GM18511 (cell line): ENCODE data around the gene TBC1D22A.

ENCODE experiments used
- ATAC-seq: cut with Tn5 transposase; IDR thresholded peaks from one replicate; pipeline ENCODE4 v1.9.1; 2021; ENCODE audit warnings: mild to moderate bottlenecking, moderate library complexity; ENCODE audit not compliant: unreplicated experiment

The TBC1D22A gene

DNA sequence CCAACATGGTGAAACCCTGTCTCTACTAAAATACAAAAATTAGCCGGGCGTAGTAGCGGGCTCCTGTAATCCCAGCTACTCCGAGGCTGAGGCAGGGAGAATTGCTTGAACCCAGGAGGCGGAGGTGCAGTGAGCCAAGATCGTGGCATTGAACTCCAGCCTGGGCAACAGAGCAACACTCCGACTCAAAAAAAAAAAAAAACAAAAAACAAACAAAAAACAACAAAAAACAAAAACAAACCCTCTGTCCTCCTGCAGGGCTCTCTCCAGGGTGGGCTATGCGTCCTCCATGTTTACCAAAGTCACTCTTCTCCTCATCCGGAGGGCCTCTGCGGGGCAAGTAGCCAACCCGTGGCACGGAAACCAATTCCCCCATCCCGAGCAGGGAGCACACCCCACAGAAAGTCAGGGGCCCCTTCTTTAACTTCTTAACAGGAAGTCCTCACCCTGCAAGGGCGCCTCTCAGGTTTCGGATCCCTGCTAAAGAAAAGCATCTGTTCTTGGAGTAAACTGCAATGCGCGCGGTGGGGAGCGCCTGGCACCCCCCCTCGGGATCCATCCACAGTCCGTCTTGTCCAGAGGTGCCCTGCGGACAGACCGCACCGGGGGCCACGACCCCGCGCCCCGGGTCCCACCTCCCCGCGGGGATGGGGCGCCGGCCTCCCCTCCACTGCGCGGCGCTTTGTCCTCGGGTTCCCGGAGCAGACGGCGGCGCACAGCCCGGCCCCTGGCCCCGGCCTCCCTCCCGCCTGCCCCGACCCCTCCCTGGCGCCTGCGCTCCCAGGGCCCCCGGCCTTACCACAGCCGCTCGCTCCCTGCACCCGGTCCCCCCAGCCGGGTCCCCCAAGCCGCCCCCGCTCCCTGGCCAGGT, 25.1 kb upstream of the TBC1D22A start:
- ATAC-seq, result peak; percentile 39

DNA sequence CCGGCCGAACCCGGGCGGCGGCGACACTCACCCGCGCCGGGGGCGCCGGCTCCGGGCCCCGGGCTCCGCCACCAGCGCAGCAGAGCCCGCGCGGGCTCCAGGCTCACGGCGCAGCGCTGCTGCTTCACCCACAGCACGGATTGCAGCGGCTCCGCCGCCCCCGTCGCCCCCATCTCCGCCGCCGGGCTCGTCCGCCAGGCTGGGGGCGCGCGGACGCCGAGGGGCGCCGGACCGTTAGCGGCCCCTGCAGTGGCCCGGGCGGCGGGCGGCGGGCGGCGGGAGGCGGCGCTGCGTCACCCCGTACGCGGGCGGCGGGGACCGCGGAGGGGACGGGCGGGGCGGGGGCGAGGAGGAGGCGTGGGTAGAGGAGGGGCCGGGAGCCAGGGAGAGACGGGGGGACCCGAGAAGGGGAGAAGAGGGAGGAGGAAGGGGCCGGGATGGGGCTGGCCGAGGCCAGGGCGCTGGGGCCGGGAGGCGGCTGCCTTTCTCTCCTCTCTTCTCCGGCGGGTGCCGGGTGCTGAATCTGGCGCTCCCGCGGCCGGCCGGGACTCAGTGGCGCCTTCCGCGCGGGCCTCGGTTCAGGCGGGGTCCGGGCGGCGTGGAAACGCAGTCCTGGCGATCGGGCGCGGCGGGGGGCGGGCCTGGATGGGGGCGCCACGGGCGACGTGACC, 24.3 kb upstream of the TBC1D22A start, which contains the start of gene CERK:
CERK (minus strand) TSS at position 277 of the 671 bp plus-strand sequence; CDS start at position 173, 104 bp downstream.
- ATAC-seq, result peak; percentile 57

DNA sequence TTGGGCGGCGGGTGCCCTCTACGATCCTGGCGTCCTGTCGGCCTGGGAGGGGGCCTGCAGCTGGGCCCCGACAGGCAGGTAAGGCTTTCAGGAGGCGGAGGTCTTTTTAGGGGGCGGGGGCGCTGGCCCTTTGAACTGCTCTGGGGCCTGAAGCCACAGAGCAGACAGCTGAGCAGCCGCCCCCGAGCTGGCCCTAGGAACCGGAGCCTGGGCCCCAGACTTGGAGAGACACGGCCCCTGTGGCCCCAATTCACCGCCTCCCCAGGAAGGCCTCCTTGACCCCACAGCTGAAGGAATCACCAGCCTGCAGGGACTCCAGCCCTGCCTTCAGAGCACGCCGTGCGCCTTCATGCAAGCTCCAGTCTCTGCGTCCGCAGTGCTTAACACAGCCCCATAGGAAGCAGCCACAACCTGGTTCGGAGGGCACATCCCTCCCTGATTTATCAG, 23.8 kb upstream of the TBC1D22A start:
- ATAC-seq, result no peak

DNA sequence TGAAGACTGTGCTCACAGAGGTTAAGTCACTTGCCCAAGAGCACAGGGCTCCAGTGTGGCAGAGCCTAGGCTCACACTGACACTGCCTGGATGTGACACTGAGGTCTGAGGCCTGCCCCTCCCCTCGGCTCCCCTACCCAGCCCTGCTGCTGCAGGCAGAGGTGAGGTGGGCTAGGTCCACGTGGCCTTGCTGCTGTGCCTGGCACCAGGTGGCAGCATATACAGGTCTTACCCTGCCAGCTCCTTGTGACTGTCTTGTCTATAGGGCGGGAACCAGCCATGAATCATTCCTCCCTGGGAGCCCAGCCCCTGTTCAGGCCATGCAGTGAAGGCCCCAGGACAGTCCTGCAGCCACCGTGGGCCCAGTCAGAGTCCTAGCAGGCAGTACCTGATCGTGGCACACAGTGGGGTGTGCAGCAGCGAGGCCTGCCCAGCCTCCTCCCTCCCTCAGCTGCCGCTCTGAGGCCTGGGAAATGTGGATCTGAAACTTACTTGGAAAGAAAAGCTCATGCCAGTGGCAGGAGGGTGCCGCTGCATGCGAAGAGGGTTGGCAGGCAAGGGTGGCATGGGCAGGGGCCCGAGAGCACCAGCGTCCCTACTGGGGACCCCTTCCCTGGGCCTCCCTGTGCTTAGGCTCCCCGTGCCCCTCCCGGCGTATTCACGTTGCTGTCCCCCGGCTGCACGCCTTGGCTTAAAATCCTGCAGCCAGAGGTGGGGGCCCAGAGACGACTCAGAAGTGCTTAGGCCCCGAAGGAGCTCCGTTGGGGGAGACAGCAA, 23.2 kb upstream of the TBC1D22A start:
- ATAC-seq, result peak; percentile 40

DNA sequence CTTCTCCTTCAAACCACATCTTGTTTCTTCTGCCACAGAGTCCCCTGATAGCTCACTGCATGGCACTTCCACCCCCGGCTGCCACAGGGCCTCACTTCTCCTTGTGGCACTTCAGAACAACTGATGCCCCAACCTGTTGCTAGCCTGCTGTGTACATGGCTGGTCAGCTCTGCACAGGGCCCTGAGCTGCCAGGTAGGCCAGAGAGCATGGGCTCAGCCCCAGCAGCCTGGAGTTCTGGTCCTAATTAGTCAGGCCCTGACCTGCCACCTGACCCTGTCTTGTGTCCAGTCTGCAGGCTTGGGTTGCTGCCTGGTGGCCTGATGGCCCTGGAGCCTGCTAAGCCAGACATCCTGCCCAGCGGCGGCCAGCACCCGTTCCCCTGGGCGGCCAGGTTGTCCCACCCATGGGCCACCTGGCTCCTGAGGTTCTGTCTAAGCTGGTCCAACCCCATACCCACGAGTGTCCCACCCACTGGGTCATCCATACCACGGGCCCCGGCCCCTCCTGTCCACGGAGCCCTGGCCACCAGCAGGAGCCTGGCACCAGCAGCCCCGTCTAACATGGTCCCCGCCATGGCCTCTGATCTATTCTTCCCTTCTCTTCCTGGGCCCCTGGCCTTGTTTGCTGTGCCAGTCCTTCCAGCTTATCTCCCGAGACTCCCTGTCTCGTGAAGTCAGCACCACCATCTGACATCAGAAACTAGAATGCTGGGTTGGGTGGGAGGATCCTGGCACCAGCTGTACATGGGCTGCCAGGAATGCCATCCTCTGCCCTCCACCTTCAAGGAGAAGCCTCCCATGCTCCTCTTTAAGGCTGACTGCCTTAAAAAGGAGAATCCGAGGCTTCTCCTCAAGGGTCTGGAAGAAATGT, 21.3 kb upstream of the TBC1D22A start:
- ATAC-seq, result no peak

DNA sequence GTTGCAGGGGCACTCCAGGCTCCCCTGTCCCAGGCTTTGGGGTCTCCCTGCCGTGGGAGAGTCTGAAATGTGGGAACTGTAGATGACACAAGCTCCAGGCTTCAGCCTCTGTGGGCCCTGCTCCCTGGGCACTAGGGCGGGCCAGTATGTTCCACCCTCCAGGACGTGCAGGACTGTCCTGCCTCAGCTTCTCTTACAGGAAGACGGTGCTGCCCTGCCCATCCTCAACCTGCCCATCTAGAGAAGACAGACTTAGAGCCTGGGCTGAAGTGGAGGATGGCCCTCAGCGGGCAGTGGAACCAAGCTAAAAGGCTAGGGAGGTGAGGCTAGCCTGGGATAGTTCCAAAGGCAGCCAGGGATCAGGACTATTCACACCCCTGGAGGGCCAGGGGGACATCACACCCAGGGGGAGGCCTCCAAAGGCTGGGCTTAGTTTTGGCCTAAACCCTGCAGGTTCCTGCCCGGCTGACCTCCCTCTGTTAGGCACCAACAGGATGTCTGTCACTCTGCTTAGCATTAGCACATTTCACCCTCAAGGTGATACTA, 20.4 kb upstream of the TBC1D22A start:
- no peak for ATAC-seq

DNA sequence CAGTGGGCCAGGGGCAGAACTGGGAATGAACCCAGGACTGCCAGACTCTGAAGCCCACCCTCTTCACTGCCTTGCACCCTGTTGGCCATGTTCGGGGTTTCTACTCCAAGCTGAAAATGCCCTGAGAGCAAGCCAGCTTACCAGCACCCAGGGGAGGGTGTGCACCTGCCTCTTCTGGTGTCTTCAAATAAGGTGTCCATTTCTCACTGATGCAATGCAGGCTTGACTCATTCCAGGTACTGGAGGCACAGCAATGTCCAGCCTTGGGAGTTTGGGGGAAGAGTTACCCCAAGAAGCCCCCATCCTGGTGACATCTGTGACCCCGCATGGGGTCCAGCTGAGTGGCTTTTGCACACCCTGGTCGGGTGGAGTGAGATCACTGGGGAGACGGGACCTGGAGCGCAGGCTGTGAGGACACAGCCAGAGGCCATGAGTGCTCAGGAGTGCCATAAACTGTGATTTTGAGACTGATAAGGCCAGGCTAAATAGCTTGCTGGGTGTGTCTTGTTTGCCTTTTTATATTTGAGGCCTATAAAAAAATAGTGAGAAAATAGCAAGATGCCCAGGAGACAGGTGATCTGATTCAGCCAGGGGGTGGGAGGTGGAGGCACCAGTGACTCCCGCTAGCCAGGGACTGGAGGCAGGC, 19.8 kb upstream of the TBC1D22A start:
- ATAC-seq, result no peak

DNA sequence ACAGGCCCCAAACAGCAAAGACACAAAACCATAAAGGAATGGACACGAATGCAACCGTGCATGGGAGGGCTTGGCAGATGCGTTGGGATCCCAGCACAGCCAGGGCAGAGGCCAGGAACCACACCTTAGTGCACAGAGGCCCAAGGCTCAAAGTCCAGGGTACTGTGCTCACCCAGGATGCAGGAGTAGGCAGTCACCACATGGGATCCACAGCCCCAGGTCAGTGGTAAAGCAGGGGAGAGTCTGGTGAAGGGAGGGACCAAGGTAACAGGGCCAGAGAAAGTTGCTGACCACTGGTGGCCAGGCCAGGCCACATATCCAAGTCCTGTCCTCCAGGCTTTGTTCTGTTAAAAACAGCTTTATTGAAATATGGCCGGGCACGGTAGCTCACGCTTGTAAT, 17.9 kb upstream of the TBC1D22A start:
- ATAC-seq, result no peak

DNA sequence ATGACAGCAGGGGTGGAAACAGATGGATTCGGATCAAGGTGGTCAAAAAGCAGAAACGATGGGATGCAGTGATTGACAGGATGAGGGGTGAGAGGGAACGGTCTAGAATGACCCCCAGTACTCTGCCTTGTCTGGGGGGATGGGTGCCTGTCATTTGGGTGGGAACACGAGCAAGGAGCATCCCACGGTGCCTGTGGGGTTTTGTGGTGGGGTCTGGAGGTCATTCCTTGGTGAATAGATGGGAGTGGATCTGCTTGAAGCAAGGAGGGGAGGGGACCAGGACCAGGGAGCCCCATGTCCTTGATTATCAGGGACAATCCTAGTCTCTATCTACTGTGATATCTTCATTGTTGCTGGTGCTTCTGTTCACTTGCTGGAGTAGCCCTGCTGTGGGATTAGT, 16.3 kb upstream of the TBC1D22A start:
- ATAC-seq, result no peak

DNA sequence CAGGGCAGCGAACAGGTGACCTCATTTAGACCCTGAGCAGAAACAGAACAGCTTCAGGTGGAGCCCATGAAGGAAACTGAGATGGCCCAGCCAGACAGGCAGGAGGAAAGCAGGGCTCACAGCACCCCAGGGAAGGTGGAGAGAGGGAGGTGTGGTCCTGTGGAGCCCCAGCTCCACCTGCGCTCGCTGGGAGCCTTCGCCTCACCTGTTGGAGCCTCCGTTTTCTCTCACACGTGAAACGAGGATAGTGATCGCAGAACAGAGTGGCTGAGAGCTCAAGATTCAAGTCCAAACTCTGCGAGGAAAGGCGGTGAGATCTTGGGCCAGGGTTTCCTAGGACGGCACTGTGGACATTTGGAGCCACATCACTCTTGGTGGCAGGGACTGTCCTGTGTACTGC, 15.8 kb upstream of the TBC1D22A start:
- no peak for ATAC-seq

DNA sequence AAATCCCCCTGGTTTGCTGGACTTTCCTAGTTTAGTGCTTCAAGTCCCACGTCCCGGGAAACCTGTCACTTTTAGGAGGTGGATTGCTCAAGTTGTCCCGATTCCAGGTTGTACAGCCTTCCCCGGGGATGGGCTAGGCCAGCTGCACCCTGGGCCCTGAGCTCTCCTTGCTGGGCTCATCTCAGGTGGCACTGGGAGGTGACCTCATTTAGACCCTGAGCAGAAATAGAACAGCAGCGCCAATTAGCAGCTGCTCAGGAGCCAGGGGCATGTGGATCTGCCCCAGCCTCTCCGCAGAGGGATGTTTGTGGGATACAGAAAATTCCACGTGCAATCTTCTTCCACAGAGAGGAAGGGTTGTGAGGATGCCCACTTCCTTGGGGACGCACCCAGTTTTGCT, 14.8 kb upstream of the TBC1D22A start:
- no peak for ATAC-seq

DNA sequence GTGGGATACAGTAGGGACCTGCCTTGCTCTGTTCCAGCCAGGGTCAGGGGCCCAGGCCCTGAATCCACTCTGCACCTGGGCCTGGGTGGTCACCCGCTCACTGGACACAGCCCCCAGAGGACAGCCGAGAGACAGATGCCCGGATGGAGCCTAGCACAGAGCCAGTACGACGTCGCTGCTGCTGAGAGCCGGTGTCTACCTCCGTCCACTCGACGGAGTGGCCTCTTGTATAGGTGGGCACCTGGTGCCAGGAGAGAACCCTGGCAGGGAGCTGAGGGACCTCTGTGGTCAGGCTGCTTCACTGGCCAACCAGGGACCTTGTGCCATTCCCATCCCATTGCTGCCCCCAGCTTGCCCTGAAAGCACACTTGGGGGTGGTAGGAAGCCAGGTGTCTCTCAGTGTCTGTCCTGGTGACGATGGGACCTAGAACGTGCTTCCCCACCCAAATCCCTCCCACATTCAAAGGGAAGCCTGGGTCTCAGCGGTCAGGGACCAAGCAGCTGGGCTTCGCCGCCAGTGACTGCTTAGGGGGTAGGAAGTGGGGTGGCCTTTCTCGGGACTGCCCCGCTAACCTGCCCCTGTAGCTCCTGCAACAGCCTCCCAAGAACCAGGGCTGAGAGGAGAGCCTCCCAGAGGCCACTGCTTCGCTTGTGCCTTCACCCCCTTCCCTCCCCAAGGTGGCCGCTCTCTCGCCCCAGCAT, 14.1 kb upstream of the TBC1D22A start:
- ATAC-seq, result no peak

DNA sequence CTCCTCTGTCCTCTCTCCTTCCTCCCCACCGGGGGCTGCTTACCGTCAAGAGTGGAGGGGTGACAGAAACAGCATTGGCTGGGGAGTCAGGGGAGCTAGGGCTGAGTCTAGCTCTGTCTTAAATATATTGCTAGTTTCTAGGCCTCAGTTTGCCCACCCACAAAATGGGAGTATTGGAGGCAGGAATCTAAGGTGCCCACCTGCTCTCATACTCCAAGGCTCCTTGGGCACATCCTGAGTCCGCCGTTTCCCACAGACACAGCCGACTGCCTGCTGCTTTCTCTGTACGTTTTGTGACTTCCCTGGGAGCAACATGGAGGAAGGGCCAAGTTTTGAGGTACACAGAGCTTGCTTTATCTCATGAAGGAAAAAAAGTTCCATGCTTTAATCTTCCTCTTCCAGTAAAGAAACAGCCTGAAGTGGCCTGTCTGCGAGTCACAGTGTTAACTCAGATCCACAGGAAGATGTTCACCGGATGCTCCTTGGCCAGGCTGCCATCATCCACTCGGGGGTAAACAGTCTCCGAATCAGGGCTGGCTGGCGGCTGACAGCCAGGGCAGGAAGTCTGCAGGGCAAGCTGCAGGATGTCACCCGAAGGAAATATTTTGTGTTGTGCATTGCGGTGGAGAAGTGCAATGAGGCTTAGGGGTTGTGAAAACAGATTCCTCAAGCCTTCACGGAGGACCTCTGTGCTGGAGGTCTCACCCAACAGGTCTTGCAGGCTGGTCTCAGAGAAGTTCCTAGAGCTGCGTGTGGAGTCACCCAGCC, 13.4 kb upstream of the TBC1D22A start:
- no peak for ATAC-seq

DNA sequence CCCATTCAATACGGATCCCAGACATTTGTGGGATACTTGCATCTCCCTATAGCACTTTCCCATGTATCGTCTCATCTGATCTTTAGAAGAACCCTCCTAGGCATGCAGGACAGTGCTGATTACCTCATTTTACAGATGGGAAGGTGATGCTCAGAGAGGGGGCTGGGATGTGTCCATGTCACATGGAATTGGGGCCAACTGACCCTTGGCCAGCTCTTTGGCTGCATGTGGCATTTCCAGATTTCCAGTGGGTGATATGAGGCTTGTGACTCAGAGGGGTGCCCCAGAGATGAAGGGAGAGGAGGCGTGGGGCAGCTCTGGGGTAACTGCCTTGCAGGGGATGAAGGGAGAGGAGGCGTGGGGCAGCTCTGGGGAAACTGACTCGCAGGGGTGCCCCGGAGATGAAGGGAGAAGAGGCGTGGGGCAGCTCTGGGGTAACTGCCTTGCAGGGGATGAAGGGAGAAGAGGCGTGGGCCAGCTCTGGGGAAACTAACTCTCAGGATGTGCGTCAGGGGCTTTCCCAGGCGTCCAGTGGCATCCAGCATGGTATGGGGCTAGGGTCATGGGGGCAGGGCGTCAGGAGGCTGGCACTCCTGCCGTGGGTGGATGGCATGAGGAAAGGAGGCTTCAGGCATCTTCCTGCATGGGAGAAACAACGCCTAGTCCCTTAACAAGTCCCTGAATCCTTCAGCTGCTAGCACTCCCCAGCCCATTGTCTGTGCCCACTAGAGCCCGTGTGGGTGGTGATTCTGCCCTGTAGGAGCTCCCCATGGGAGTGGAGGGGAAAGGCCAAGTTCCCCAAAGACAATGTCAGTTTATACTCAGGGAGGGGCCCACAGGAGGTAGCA, 12.5 kb upstream of the TBC1D22A start:
- no peak for ATAC-seq

DNA sequence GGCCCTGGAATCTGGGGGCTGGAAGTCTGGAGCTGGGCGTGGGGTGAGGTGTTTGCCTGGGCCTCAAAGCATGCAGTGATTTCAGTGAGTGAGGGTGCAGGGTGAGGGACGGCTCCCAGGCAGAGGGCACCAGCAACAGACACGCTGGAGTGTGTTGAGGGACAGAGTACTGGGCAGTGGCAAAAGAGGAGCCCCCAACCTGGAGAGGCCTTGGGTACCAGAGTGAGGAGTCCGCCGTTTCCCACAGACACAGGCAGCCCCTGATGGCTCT, 12.0 kb upstream of the TBC1D22A start:
- no peak for ATAC-seq

DNA sequence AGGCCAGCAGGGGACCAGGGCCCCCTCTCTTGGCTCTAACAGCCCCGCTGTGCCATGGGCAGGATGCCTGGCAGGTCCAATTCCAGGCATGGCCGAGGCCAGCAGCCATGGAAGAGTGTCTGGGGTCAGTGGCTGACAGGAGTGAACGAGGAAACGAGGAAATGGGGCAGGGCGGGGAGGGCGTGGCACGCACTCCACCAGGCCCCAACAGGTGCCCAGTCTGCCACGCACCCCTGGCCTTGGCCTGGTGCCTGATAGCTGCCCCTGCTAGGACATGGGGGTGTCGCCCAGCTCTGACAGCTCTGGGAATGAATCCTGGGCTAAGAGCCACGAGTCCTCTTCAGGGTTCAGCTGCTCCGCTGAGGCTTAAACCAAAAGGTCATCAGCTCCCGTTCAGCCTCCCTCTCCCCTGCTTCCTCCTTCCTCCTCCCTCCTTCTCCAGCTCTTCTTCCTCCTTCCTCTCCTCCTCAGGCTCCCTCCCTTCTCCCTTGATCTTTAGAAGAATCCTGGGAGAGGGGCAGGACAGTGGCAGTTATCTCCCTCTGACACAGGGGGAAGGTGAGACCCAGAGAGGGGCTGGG, 11.5 kb upstream of the TBC1D22A start:
- no peak for ATAC-seq

DNA sequence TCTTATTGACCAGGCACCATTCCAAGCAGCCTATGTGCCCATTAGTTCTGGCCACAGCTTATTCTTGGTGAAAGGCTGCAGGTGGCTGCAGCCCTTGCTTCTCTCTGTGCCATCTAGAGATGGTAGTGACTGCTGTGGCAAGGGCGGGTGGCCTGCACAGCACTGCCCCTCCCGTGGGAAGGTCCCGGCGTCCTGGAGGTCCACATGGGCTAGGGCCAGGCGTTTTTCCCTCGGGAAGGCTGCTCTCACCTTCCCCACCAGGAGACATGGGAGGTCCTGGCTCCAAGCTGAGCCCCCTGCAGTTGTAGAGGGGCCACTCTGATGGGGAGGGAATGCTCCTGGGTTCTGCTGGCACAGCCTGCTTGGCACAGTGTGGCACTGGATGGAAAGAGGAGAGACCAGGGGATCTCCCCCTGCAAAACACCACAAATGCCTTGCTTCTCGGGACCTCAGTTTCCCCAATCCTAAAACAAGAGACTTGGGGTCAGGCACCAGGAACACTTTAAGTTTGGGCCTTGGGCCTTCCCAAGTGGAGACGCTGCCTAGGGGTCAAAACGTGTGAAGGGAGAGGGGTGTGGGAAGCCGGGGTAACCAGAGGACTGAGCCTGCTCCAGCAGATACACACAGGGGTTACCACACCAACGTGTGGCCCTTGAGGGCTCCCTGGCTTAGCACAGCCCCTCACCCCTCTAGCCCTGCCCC, 10.0 kb upstream of the TBC1D22A start:
- no peak for ATAC-seq
